H1 (cell line): ENCODE measurements around the gene PRMT3. TPM values are rescaled to one million over a fixed set of nuclear protein-coding genes. Genes with fewer than 3 reads are reported as not detected.
A peak's percentile ranks its signal among the peaks of the same experiment; 100 is the strongest.

Experiments
- SIN3A ChIP-seq, 2 experiments: IDR thresholded peaks in 1 of 2; conservative IDR thresholded peaks in 1 of 2; 2 replicates each; pipeline ENCODE4 v1.6.1; 2011 to 2012; ENCODE audit warnings: low read length in 2 of 2, improper control_type of control experiment in 1 of 2, low read depth in 1 of 2, mild to moderate bottlenecking in 1 of 2
- polyA plus RNA-seq, 7 experiments: library from polyadenylated mRNA; depleted of rRNA in 3 of 7; stranded (reverse) in 5 of 7; unstranded in 2 of 7; fragments of >200 nt in 5 of 7; fragments of 200-250 nt in 2 of 7; gene quantifications; 1 replicate in 5 of 7; 2 replicates in 1 of 7; 4 replicates in 1 of 7; pipeline versions ENCODE4 v1.2.1 to v1.2.3, GENCODE V29; 2011 to 2013; ENCODE audit warnings: missing spikeins in 2 of 7, mixed read lengths in 2 of 7
- total RNA-seq: library from RNA; stranded (reverse); fragmentation: NEBNext Ultra II Directional; extraction: Animal tissue kit (Norgen Biotek cat#: 25700); gene quantifications from 2 replicates; pipeline ENCODE4 v1.2.1, GENCODE V29; 2021

Gene PRMT3
- total and polyA plus RNA-seq, 2 of the 8 experiments (the other 6 are each of a cell fraction or from before 2014, with no cell fraction given): 11.2 to 26.5 TPM

GRCh38 chr11:20387261-20388095 is at the start of gene PRMT3 (continued):
- TF ChIP-seq SIN3A (conservative IDR thresholded peaks at IDR 0.05 in 1 of 2, IDR thresholded peaks at IDR 0.05 in 1 of 2; ENCODE audit: low read depth in 1 of 2, low read length in 2 of 2): peak in 1 of 2 experiments; percentile 73; a peak in 2 of 4 replicates
